ENCODE measurements around the gene RPS27. TPM values are rescaled to one million over a fixed set of nuclear protein-coding genes. Genes with fewer than 3 reads are reported as not detected.
"Not testable (repeated sequence)": the region's sequence is repeated elsewhere in the genome, so short reads cannot be mapped to it uniquely, and the experiment has no call there.

RPS27 gene
- polyA plus RNA-seq, 3 donors from 2014 or later = 7,421 to 15,806 (median 9,939) TPM

GRCh38 chr1:153981735-153982134, 8.8 kb upstream of the RPS27 start:
- H3K27ac Mint-ChIP-seq, H3K36me3 Mint-ChIP-seq, H3K4me3 Mint-ChIP-seq, H3K9me3 Mint-ChIP-seq, DNase-seq: not testable (repeated sequence)
- Mint-ChIP-seq H3K4me1 (peaks cover 21 to 32% of the 10 kb centered on the region in 2 donors), H3K27me3 (ENCODE audit: low read depth in 3 of 3) (peaks cover 2 to 17% (median 12%) of the 10 kb centered on the region in 3 donors)

DNA sequence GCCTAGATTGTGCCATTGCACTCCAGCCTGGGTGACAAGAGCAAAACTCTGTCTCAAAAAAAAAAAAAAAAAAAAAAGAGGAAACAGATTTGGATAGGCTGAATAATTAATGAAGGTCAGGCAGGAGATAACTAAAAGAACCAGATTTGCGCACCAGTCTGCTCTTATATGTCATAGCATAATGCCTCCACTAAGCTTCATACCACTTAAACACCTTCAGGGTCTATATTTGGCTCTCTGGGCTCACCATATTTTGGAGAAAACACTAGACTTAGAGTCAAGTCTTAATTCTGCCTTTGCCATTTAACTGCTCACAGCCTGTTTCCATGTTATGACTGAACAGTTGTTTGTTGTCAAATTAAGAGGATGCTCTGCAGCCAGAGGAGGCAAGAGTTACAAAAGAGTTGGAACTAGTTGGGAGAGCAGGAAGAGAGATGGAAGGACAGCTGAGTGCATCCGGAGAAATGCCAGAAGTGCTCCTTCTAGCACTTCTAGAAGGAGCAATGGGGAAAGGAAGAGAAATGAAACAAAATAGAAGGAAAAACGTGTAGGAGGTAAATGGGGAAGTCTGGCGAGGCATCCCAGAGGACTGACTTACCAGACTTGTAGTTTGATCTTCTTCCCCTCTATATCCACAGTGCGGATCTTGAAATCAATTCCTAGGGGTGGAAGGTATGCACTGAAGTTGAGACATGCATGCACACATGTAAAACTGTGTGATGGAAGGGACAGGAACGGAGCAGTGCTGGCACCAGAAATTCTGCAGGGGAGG, 6.3 kb upstream of the RPS27 start:
- Mint-ChIP-seq H3K4me3 (no peak overlapping the region), H3K4me1 (peaks cover 10 to 16% of the 10 kb centered on the region in 2 donors), H3K9me3 (no peaks in the 10 kb centered on the region), H3K36me3 (no peaks in the 10 kb centered on the region), H3K27me3 (ENCODE audit: low read depth in 3 of 3) (peaks cover 5 to 16% (median 12%) of the 10 kb centered on the region in 3 donors), H3K27ac (no peak overlapping the region)
- DNase-seq = no peak

- Mint-ChIP-seq H3K4me3 (peak overlapping the region in 1 of 5 donors; percentile 70), H3K9me3 (no peaks in the 10 kb centered on the region), H3K36me3 (peaks cover 0 to 2% (median 0%) of the 10 kb centered on the region in 3 donors), H3K27me3 (ENCODE audit: low read depth in 3 of 3) (peaks cover 8 to 18% (median 13%) of the 10 kb centered on the region in 3 donors), H3K27ac (peak overlapping the region in 1 of 6 donors; percentile 44), H3K4me1 (peaks cover 16 to 20% of the 10 kb centered on the region in 2 donors)
- DNase-seq = no peak
These were observed 5.1 kb upstream of the RPS27 start for GRCh38 chr1:153985341-153985912.

DNA sequence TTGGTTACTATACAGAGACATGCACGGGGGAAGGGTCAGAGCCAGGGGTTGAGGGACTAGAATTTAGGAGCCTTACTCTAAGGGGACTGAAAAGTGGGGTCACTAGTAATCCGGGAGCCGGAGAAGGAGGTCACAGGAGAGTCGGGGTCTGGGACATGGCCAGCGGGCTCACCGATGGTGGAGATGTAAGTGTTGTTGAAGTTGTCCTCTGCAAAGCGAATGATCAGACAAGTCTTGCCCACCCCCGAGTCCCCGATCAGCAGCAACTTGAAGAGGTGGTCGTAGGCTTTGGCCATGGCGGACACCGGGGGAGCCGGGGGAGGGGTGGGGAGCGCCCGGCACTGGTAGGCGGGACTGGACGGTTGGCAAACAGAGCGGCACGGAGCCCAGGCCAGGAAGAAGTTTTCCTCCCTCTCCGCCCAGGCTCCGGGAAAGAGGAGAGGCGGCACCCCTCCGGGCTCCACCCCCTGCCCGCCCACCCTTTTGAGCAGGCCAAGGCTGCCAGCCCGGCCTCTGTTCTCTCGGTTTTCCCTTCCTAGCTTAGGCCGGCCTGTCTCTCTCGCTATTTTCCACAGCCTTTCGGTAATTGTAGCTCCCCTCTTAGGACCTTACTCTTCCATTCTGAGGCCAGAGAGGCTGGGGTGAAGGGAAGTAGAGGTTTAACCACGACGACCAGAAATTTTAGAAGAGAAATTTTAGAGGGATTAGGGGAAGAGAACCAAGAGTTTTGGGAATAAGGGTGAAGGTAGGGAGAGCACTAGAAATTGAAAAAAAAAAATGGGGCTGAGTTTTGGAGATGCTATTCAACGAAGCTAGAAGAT, 4.4 kb upstream of the RPS27 start, which contains the start of gene RAB13:
RAB13 (minus strand) TSS at position 399 of the 821 bp plus-strand sequence; CDS start at position 296, 103 bp downstream.
- no peak for DNase-seq
- Mint-ChIP-seq H3K4me1 (peaks cover 23 to 27% of the 10 kb centered on the region in 2 donors), H3K4me3 (peak within 1 kb of the TSS; percentile 2 to 70 (median 40)), H3K9me3 (no peaks in the 10 kb centered on the region), H3K36me3 (peaks cover under 1 to 4% (median 2%) of the 10 kb centered on the region in 3 donors), H3K27ac (peak within 1 kb of the TSS; percentile 69 to 89 (median 84)), H3K27me3 (ENCODE audit: low read depth in 3 of 3) (peaks cover 15 to 22% (median 16%) of the 10 kb centered on the region in 3 donors)

DNA sequence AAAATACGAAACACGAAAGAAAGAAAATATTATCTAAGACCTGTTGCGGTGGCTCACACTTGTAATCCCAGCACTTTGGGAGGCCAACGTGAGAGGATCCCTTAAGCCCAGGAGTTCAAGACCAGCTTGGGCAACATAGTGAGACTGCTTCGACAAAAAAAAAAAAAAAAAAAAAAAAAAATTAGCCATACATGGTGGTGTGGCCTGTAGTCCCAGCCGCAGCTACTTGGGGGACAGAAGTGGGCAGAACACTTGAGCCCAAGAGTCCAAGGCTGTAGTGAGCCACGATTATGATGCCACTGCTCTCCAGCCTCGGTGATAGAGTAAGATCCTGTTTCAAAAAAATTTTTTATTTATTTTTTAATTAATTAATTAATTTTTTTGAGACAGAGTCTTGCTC, 2.9 kb upstream of the RPS27 start:
- Mint-ChIP-seq H3K27me3 (ENCODE audit: low read depth in 3 of 3) (peaks cover 16 to 22% (median 19%) of the 10 kb centered on the region in 3 donors), H3K9me3 (no peaks in the 10 kb centered on the region), H3K36me3 (peaks cover 11 to 14% (median 14%) of the 10 kb centered on the region in 3 donors), H3K4me1 (peaks cover 36 to 42% of the 10 kb centered on the region in 2 donors), H3K4me3 (no peak overlapping the region), H3K27ac (peak overlapping the region in 3 of 6 donors; percentile 26 to 86 (median 75))
- DNase-seq = no peak

- peak overlapping the region; percentile 98 to 100 (median 99) for H3K27ac Mint-ChIP-seq
- H3K4me1 Mint-ChIP-seq = peaks cover 38 to 55% of the 10 kb centered on the region in 2 donors
- peak overlapping the region; percentile 95 to 99 (median 98) for H3K4me3 Mint-ChIP-seq
- H3K36me3 Mint-ChIP-seq = peaks cover 20 to 27% (median 25%) of the 10 kb centered on the region in 3 donors
- DNase-seq = no peak
- H3K9me3 Mint-ChIP-seq = no peaks in the 10 kb centered on the region
- peaks cover 7 to 21% (median 7%) of the 10 kb centered on the region in 3 donors for H3K27me3 Mint-ChIP-seq (ENCODE audit: low read depth in 3 of 3)
These were observed 629 bp downstream of the RPS27 start for GRCh38 chr1:153991151-153991630.

DNA sequence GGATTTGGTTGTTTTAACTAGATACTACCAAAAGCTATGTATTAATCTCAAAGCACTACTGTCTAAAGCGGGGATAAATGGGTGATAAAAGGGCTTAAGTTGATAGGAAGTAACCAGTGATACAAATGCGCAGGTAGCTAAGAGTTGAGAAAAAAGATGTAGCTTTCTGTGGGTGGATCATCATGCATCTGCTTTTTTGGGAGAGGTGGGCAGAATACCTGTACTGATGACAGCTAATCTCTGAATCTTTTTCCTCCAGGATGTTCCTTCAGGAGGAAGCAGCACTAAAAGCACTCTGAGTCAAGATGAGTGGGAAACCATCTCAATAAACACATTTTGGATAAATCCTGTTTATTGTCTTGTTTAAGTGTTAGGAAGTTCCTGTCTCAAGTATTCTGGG, 1.2 kb downstream of the RPS27 start:
- Mint-ChIP-seq H3K4me1 (peaks cover 33 to 48% of the 10 kb centered on the region in 2 donors), H3K27ac (peak overlapping the region; percentile 98 to 100 (median 99)), H3K4me3 (peak overlapping the region; percentile 95 to 99 (median 98)), H3K36me3 (peaks cover 20 to 27% (median 25%) of the 10 kb centered on the region in 3 donors), H3K27me3 (ENCODE audit: low read depth in 3 of 3) (peaks cover 7 to 18% (median 7%) of the 10 kb centered on the region in 3 donors), H3K9me3 (no peaks in the 10 kb centered on the region)
- no peak for DNase-seq

DNA sequence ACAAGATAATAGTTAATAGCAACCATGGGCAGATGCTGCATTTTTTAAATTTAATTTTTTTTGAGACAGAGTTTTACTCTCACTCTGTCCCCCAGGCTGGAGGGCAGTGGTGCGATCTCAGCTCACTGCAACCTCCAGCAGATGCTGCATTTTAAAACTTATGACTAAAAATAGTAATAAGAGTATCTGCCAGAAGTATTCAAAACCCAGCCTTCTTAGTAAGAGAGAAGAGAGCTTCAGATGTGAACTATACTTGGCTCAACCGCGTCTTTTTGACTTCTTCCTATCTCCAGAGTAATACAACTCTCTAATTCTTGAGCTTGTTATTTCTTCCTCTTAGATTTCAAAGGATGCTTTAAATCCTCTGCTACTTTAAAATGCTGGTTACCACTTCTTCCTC, 4.6 kb downstream of the RPS27 start:
- no peaks in the 10 kb centered on the region for H3K9me3 Mint-ChIP-seq
- no peak overlapping the region for H3K4me3 Mint-ChIP-seq
- DNase-seq = no peak
- H3K27me3 Mint-ChIP-seq (ENCODE audit: low read depth in 3 of 3) = peaks cover 7 to 15% (median 11%) of the 10 kb centered on the region in 3 donors
- peak overlapping the region in 4 of 6 donors; percentile 40 to 76 (median 70) for H3K27ac Mint-ChIP-seq
- peaks cover 20 to 27% (median 25%) of the 10 kb centered on the region in 3 donors for H3K36me3 Mint-ChIP-seq
- H3K4me1 Mint-ChIP-seq = peaks cover 25 to 42% of the 10 kb centered on the region in 2 donors

GRCh38 chr1:153995640-153996039, 5.1 kb downstream of the RPS27 start:
- H3K27ac Mint-ChIP-seq = peak overlapping the region in 5 of 6 donors; percentile 40 to 76 (median 70)
- DNase-seq = no peak
- peaks cover 21 to 38% of the 10 kb centered on the region in 2 donors for H3K4me1 Mint-ChIP-seq
- no peaks in the 10 kb centered on the region for H3K9me3 Mint-ChIP-seq
- H3K4me3 Mint-ChIP-seq = no peak overlapping the region
- H3K27me3 Mint-ChIP-seq (ENCODE audit: low read depth in 3 of 3) = peaks cover 3 to 11% (median 8%) of the 10 kb centered on the region in 3 donors
- peaks cover 20 to 27% (median 21%) of the 10 kb centered on the region in 3 donors for H3K36me3 Mint-ChIP-seq

DNA sequence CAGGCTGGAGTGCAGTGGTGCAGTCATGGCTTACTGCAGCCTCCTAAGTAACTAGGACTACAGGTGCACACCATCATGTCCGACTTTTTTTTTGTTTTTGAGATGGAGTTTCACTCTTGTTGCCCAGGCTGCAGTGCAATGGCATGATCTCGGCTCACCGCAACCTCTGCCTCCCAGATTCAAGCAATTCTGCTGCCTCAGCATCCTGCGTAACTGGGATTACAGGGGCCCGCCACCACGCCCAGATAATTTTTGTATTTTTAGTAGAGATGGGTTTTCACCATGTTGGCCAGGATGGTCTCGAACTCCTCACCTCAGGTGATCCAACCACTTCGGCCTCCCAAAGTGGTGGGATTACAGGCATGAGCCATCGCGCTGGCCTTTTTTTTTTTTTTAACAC, 6.3 kb downstream of the RPS27 start:
- peaks cover 10 to 25% of the 10 kb centered on the region in 2 donors for H3K4me1 Mint-ChIP-seq
- not testable (repeated sequence) for H3K9me3 Mint-ChIP-seq; DNase-seq; H3K27ac Mint-ChIP-seq; H3K27me3 Mint-ChIP-seq (ENCODE audit: low read depth in 3 of 3); H3K4me3 Mint-ChIP-seq
- H3K36me3 Mint-ChIP-seq = peaks cover 12 to 17% (median 13%) of the 10 kb centered on the region in 3 donors

GRCh38 chr1:154000420-154000819, 9.9 kb downstream of the RPS27 start:
- H3K36me3 Mint-ChIP-seq = peaks cover under 1 to 5% (median 4%) of the 10 kb centered on the region in 3 donors
- DNase-seq = no peak
- H3K4me1 Mint-ChIP-seq = peaks cover 0 to 4% of the 10 kb centered on the region in 2 donors
- no peak overlapping the region for H3K27ac Mint-ChIP-seq
- no peaks in the 10 kb centered on the region for H3K9me3 Mint-ChIP-seq
- H3K27me3 Mint-ChIP-seq (ENCODE audit: low read depth in 3 of 3) = peaks cover 0 to 4% (median 0%) of the 10 kb centered on the region in 3 donors
- no peak overlapping the region for H3K4me3 Mint-ChIP-seq

DNA sequence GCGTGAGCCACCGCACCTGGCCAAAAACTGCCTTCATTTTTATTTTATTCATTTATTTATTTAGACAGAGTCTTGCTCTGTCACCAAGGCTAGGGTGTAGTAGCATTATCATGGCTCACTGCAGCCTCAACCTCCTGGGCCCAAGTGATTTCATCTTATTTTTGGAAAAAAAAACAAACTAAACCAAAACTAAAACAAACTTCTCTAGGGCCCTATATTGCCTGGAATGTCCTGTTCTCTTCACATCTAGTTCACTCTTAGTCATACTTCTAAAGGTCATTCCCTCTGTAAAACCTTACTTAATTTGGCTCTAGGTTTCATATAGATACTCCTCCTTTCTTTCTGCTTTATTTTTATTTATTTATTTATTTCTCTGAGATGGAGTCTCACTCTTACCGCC, 15.6 kb downstream of the RPS27 start:
- H3K27me3 Mint-ChIP-seq (ENCODE audit: low read depth in 3 of 3) = no peaks in the 10 kb centered on the region
- H3K4me1 Mint-ChIP-seq = no peaks in the 10 kb centered on the region
- no peak for DNase-seq
- no peaks in the 10 kb centered on the region for H3K9me3 Mint-ChIP-seq
- H3K4me3 Mint-ChIP-seq = no peak overlapping the region
- H3K27ac Mint-ChIP-seq = no peak overlapping the region
- H3K36me3 Mint-ChIP-seq = no peaks in the 10 kb centered on the region

GRCh38 chr1:154012129-154012528, 21.6 kb downstream of the RPS27 start:
- H3K36me3 Mint-ChIP-seq = peaks cover 0 to 5% (median 0%) of the 10 kb centered on the region in 3 donors

More at GRCh38 chr1:154012129-154012528, 21.6 kb downstream of the RPS27 start:
- H3K9me3 Mint-ChIP-seq = no peaks in the 10 kb centered on the region
- no peaks in the 10 kb centered on the region for H3K4me1 Mint-ChIP-seq
- no peak overlapping the region for H3K4me3 Mint-ChIP-seq
- no peak for DNase-seq
- no peaks in the 10 kb centered on the region for H3K27me3 Mint-ChIP-seq (ENCODE audit: low read depth in 3 of 3)
- H3K27ac Mint-ChIP-seq = no peak overlapping the region

Data from immature natural killer cell (primary cell).